HL-60/S4 treated with retinoic acid at 250 ng/mL for 4 days and 3 days (cell line): ENCODE data around the gene ACTG2.

Source experiments
- in situ Hi-C: fragments of 300-500 bp; cut with MboI; formaldehyde crosslinking; loops from 2 replicates; pipeline ENCODE4 v1.7.0; 2022; ENCODE audit warnings: low sequenced_read_pairs

The ACTG2 gene

DNA sequence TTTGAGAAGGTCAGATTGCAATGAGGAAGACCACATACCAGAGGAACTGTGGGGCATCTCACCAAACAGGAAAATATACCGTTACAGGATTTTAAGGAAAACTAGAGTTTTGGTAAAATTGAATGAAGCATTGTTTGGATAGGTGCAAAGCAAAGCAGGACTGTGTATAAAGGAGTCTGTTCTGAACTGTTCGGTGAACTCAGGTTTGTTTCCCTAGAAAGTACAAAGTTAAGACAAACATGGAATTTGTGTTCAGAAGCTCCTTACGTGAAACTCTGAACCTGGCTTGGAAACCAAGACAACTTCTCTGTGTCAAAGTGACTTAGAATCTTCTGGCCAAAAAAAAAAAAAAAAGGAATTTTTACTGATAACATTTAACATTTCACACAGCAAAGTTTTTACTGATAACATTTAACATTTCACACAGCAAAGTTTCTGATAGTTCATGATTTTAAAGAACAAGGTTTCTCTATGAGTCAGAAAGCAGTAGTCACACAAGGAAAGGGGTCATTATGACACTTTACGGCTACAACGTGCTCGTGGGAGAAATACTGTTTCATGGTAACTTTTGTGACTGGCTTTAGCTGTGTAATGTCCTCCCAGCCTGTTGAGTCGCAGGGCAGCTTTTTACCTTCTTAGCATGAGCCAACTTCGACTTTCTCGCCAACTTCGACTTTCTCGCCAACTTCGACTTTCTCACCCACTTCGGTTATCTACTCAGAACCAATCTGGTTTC, 70.7 kb downstream of the ACTG2 start:
- in situ Hi-C loops = no loop called here

DNA sequence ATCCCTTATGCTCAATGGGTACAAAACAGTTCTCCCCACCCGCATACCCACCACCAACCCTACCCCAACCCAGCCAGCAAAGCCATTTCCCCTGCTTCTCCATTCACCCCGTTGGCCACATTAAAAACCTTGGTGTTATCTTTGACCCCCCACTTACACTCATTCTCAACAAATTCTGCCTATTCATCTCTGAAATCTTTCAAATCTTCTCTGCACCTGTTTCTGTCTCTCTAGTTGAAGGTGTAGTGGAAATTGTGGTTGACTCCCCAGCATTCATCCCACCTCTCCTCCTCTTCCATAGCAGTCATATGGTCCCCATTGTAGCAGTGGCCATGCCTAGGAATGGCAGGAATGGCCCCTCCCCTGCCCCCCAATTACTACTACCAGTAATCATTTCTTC, 71.4 kb downstream of the ACTG2 start:
- in situ Hi-C loops = no loop called here

DNA sequence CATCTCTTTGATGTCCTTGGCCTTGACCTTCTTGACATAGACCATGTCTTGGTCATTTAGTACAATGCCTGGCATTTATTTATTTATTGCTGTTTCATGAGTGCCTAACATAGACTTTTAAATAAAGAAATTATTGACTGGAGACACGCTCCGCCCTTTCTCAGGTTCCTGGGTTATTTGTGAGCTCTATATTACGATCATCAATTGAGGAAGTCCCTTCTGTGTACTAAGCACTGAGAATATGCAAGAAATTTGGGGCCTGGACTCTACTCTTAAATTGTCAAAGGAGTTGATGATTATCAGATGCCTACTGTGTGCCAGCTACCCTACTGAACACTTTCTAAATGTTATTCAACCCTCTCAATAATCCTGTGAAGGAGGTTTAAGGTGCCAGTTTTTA, 72.2 kb downstream of the ACTG2 start:
- in situ Hi-C loops = no loop called here

DNA sequence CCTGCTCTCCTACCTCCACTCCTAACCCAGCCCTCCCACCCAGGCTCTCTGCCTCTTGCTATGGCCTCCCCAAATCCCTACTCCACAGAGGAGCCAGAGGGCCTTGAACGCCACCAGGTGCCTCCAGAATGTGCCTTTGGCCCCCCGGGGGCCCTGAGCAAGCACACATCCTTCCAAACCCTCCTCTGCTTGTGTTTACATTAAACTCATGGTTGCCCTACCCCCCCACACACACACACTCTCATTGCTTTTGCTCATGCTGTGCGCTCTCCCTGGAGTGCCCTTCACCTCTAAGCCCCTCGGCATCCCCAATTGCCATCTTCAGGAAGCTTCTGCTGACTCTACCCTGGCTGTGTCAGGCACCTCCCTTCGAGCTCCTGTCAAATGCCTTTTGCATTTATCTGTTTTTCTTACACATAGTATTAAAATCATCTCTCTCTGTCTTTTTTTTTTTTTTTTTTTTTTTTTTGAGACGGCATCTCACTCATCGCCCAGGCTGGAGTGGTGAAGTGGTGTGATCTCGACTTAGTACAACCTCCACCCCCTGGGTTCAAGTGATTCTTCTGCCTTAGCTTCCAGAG, 75.6 kb downstream of the ACTG2 start:
- in situ Hi-C loops = no loop called here

DNA sequence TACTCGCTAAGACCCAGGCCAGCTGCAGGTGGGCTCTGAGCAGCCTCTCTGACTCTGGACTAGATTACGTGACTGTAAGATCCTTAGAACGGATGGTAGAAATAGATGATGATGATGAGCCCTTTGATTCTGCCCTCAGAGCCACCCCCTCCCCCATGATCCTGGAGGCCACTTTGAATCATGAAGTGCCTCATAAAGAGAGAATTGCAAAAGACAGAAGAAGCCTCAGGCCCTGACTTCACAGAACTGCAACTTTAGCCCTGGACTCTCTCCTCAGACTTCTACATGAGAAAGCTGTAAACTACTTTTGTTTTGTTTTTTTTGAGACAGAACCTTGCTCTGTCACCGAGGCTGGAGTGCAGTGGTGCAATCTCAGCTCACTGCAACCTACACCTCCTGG, 76.5 kb downstream of the ACTG2 start:
- in situ Hi-C loops = no loop called here
